ENCODE data around the gene GNAL.
"Not testable (repeated sequence)": the region's sequence is repeated elsewhere in the genome, so short reads cannot be mapped to it uniquely, and the experiment has no call there.

Gene GNAL

DNA sequence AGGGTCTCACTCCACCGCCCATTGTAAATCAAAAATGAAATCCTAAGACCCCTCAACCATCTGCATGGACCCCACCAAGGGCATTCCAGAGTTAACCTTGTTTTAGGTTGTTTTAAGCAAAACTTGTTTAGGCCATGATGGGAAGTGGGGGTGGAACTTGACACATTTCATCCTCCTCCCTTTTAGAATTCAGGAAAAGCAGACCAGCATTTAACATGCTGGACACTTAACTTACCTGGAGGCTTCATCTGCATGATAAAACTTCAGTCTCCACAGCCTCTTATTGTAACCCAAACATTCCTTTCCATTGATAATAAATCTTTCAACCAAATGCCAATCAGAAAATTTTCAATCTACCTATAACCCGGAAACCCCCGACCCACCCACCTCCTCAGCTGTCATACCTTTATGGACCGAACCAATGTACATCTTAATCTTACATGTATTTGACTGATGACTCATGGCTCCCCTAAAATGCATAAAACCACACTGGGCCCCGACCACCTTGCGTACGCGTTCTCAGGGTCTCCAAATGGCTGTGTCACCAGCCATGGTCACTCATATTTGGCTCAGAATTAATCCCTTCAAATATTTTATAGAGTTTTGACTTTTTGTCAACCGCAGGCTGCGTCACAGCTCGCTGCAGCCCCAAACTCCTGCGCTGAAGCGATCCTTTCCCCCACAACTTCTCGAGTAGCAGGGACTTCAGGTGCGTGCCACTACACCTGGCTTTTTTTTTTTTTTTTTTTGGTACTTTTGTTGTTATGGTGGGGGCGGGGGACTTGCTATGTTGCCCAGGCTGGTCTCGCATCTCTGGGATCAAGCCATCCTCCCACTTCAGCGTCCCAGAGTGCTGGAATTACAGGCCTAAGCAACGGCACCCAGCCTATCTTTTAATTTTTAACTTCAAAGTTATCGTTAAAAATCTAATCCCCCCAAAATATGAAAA lies 218.1 kb downstream of the GNAL start:
- no peak for DNase-seq (ENCODE audit: low read depth)

- DNase-seq (ENCODE audit: low read depth) = peak; percentile 74
These were observed 219.4 kb downstream of the GNAL start, which contains the start of gene MPPE1 for GRCh38 chr18:11908182-11909060. Gene MPPE1, minus strand, starts transcription at chr18:11908317. Its CDS starts 11,053 bp downstream, at chr18:11897264.

DNA sequence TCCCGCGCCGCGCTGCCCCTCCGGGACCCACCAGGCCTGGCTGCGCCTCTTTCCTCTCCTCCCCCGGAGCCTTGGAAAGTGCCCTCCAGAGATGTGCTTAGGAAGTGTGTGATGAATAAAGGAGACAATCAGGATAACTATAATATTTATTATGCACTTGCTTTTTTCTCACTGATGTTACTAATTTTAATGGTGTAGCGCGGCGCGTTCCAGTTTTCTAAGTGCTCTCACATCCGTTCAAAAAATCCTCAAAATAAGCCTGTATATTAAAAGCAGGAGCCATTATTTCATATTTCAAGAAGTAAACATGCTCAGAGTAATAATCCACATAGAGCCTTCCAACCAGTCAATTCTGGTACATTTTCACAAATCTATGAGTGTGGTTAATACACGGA lies 220.0 kb downstream of the GNAL start:
- DNase-seq (ENCODE audit: low read depth) = no peak

DNA sequence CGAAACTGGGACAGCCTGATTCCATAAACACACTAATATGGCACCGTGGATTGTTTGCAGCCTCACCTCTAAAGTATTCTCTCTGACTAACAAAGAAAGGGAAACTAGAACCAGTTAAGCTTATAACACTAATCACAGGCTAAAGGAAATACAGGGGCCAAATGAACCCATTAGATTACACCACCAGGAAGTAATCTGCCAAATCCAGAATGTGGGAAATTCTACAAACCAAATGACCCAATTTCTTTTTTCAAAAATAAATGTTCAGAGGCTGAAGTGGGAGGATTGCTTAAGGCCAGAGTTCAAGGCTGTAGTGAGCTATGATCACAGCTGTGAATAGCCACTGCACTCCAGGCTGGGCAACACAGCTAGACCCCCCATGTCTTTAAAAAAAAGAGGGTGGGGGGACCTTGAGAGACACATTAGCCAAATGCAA lies 220.5 kb downstream of the GNAL start:
- DNase-seq (ENCODE audit: low read depth) = no peak

- DNase-seq (ENCODE audit: low read depth) = not testable (repeated sequence)
These were observed 227.8 kb downstream of the GNAL start for GRCh38 chr18:11916880-11917279.

GRCh38 chr18:11919522-11919921 lies 230.5 kb downstream of the GNAL start:
- not testable (repeated sequence) for DNase-seq (ENCODE audit: low read depth)

- DNase-seq (ENCODE audit: low read depth) = no peak
These were observed 234.4 kb downstream of the GNAL start for GRCh38 chr18:11923450-11923849.

DNA sequence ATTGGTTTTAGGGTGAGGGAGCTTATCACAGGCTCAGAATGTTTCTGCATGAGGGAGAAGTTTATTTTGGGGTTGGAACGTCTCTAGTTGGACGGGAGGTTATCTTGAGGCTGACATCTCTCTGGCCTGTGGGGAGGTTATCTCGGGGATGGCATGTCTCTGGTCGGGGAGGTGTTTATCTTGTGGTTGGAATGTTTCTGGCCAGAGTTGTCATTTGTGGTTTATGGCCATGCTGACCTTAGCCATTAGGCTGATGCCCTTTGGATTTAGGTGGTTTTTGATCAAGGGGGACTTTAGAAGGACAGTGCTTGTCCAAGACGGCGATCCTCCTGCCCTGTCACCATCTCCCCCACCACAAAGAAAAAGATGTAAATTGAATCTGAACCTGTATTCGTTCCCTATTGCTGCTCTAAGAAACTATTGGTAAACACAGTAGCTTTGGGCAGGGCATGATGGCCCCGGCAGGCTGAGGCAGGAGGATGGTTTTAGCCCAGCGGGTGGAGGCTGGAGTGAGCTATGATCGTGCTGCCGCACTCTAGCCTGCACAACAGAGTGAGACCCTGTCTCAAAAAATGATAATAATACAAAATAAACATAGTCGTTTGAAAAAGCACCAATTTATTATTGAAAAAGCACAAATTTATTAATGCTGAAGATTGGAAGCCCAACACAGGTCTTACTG lies 236.9 kb downstream of the GNAL start:
- no peak for DNase-seq (ENCODE audit: low read depth)

- no peak for DNase-seq (ENCODE audit: low read depth)
These were observed 238.4 kb downstream of the GNAL start for GRCh38 chr18:11927497-11927896.

DNA sequence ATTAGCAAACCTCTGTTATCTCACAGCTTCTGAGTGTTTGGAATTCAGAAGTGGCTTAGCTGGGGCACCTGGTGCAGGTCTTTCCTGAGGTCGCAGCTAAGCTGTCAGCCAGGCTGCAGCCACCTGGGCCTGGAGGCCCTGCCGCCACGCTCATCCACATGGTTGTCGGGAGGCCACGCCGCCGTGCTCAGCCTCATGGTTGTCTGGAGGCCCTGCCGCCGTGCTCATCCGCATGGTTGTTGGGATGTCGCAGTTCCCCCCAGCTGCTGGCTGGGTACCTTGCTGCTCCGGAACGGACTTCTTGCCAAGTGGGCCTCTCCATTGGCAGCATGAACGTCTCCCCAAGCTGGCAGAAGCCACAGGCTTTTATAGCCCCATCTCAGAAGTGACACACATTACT lies 243.3 kb downstream of the GNAL start:
- DNase-seq (ENCODE audit: low read depth) = no peak

Measured in stimulated activated CD4-positive, alpha-beta T cell treated with anti-CD3 and anti-CD28 coated beads, Interleukin-2, amount 100 ng/mL, for 4 hours (primary cell).